ENCODE data around the gene INCENP. TPM values are rescaled to one million over a fixed set of nuclear protein-coding genes. Genes with fewer than 3 reads are reported as not detected.

Gene INCENP
- total RNA-seq, 1 donor from 2014 or later = 48.0 TPM

DNA sequence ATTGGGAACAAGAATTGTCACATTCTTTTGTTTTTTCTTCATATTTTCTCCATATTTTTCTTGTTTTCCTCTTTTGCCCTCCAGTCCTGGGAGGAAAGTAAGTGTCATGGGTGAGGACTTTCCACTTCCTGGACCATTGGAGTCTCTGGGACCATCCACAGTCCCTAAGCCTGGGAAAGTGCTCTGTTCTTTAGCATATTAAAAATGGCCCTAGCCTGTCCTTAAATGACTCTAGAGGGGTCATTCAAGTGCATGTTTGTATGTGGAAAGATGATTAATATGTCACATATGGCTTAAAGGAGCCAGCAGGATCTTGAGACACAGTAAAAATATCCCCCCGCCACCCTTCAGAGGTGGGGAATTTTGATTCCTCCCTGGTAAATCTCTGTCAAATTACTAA is 46.1 kb downstream of the INCENP start:
- Mint-ChIP-seq H3K4me1 (ENCODE audit: low read depth, unreplicated experiment) (no peaks in the 10 kb centered on the region), H3K27ac (ENCODE audit: unreplicated experiment) (no peak overlapping the region), H3K4me3 (ENCODE audit: unreplicated experiment) (no peak overlapping the region), H3K9me3 (ENCODE audit: unreplicated experiment) (no peaks in the 10 kb centered on the region), H3K36me3 (ENCODE audit: unreplicated experiment) (no peaks in the 10 kb centered on the region), H3K27me3 (ENCODE audit: unreplicated experiment) (no peaks in the 10 kb centered on the region)
- TF ChIP-seq, protein P1, sequence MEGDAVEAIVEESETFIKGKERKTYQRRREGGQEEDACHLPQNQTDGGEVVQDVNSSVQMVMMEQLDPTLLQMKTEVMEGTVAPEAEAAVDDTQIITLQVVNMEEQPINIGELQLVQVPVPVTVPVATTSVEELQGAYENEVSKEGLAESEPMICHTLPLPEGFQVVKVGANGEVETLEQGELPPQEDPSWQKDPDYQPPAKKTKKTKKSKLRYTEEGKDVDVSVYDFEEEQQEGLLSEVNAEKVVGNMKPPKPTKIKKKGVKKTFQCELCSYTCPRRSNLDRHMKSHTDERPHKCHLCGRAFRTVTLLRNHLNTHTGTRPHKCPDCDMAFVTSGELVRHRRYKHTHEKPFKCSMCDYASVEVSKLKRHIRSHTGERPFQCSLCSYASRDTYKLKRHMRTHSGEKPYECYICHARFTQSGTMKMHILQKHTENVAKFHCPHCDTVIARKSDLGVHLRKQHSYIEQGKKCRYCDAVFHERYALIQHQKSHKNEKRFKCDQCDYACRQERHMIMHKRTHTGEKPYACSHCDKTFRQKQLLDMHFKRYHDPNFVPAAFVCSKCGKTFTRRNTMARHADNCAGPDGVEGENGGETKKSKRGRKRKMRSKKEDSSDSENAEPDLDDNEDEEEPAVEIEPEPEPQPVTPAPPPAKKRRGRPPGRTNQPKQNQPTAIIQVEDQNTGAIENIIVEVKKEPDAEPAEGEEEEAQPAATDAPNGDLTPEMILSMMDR (IDR thresholded peaks at IDR 0.05; ENCODE audit: partially characterized antibody, unreplicated experiment) = no peak
- DNase-seq = no peak

GRCh38 chr11:62171261-62171723 is 47.5 kb downstream of the INCENP start:
- DNase-seq = peak; percentile 83
- TF ChIP-seq, protein P1 (IDR thresholded peaks at IDR 0.05; ENCODE audit: partially characterized antibody, unreplicated experiment) = peak; percentile 75
- no peak overlapping the region for H3K27ac Mint-ChIP-seq (ENCODE audit: unreplicated experiment)
- H3K36me3 Mint-ChIP-seq (ENCODE audit: unreplicated experiment) = no peaks in the 10 kb centered on the region
- no peaks in the 10 kb centered on the region for H3K27me3 Mint-ChIP-seq (ENCODE audit: unreplicated experiment)
- H3K4me1 Mint-ChIP-seq (ENCODE audit: low read depth, unreplicated experiment) = no peaks in the 10 kb centered on the region
- H3K9me3 Mint-ChIP-seq (ENCODE audit: unreplicated experiment) = no peaks in the 10 kb centered on the region
- no peak overlapping the region for H3K4me3 Mint-ChIP-seq (ENCODE audit: unreplicated experiment)

- Mint-ChIP-seq H3K27me3 (ENCODE audit: unreplicated experiment) (no peaks in the 10 kb centered on the region), H3K4me3 (ENCODE audit: unreplicated experiment) (no peak overlapping the region), H3K4me1 (ENCODE audit: low read depth, unreplicated experiment) (no peaks in the 10 kb centered on the region), H3K27ac (ENCODE audit: unreplicated experiment) (no peak overlapping the region), H3K36me3 (ENCODE audit: unreplicated experiment) (no peaks in the 10 kb centered on the region), H3K9me3 (ENCODE audit: unreplicated experiment) (no peaks in the 10 kb centered on the region)
- TF ChIP-seq, protein P1 (IDR thresholded peaks at IDR 0.05; ENCODE audit: partially characterized antibody, unreplicated experiment) = no peak
- DNase-seq = no peak
Measured at GRCh38 chr11:62172294-62172693, 48.5 kb downstream of the INCENP start.

DNA sequence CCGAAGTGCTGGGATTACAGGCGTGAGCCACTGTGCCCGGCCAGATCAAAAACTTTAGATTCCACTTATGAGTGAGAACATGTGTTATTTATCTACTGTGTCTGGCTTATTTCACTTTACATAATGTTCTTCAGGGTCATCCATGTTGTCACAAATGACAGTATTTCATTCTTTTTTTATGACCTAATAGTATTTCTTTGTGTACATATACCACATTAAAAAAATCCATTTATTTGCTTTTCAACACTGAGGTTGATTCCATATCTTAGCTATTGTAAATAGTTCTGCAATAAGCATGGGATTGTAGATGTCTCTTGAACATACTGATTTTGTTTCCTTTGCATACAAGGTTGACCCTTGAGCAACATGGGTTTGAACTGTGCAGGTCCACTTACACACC is 53.0 kb downstream of the INCENP start:
- no peaks in the 10 kb centered on the region for H3K27me3 Mint-ChIP-seq (ENCODE audit: unreplicated experiment)

DNA sequence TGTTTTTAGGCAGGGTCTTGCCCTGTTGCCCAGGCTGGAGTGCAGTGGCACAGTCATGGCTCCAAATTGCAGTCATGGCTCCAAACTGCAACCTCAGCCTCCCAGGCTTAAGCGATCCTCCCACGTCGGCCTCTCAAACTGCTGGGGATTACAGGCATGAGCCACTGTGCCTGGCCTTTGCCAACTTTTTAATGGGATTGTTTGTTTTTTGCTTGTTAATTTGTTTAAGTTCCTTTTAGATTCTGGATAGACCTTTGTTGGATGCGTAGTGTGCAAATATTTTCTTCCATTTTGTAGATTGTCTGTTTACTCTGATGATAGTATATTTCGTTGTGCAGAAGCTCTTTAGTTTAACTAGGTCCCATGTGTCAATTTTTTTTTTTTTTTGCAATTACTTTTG is 56.2 kb downstream of the INCENP start:
- TF ChIP-seq, protein P1 (IDR thresholded peaks at IDR 0.05; ENCODE audit: partially characterized antibody, unreplicated experiment) = no peak
- Mint-ChIP-seq H3K9me3 (ENCODE audit: unreplicated experiment) (no peaks in the 10 kb centered on the region), H3K4me1 (ENCODE audit: low read depth, unreplicated experiment) (no peaks in the 10 kb centered on the region), H3K36me3 (ENCODE audit: unreplicated experiment) (no peaks in the 10 kb centered on the region), H3K27me3 (ENCODE audit: unreplicated experiment) (no peaks in the 10 kb centered on the region), H3K27ac (ENCODE audit: unreplicated experiment) (no peak overlapping the region), H3K4me3 (ENCODE audit: unreplicated experiment) (no peak overlapping the region)
- no peak for DNase-seq

More for the DNA sequence above, 53.0 kb downstream of the INCENP start:
- TF ChIP-seq, protein P1 (IDR thresholded peaks at IDR 0.05; ENCODE audit: partially characterized antibody, unreplicated experiment) = no peak
- H3K4me3 Mint-ChIP-seq (ENCODE audit: unreplicated experiment) = no peak overlapping the region
- no peaks in the 10 kb centered on the region for H3K9me3 Mint-ChIP-seq (ENCODE audit: unreplicated experiment)
- H3K4me1 Mint-ChIP-seq (ENCODE audit: low read depth, unreplicated experiment) = no peaks in the 10 kb centered on the region
- no peak for DNase-seq
- no peaks in the 10 kb centered on the region for H3K36me3 Mint-ChIP-seq (ENCODE audit: unreplicated experiment)
- H3K27ac Mint-ChIP-seq (ENCODE audit: unreplicated experiment) = no peak overlapping the region

Measured in glutamatergic neuron (in vitro differentiated cells).